Brain microvascular endothelial cell (primary cell): ENCODE data around the gene SV2A.
A peak's percentile ranks its signal among the peaks of the same experiment; 100 is the strongest.
"Not testable (repeated sequence)": the region's sequence is repeated elsewhere in the genome, so short reads cannot be mapped to it uniquely, and the experiment has no call there.

Experiments used
- DNase-seq: peaks from one replicate; pipeline ENCODE4 v3.0.0-alpha.2; 2020
- H3K27ac ChIP-seq: fragments of 250-450 bp; sonication (Bioruptor Pico); 2 replicates; pipeline ENCODE4 v1.5.1; 2020; ENCODE audit warnings: mild to moderate bottlenecking, moderate library complexity
- H3K27me3 ChIP-seq: fragments of 250-450 bp; sonication (Bioruptor Pico); replicated peaks from 2 replicates; pipeline ENCODE4 v1.5.1; 2020; ENCODE audit warnings: mild to moderate bottlenecking
- H3K36me3 ChIP-seq: fragments of 250-450 bp; sonication (Bioruptor Pico); replicated peaks from 2 replicates; pipeline ENCODE4 v1.5.1; 2020; ENCODE audit warnings: mild to moderate bottlenecking
- H3K4me3 ChIP-seq: 2 replicates; pipeline ENCODE4 v1.5.1; 2011; ENCODE audit warnings: low read depth, mild to moderate bottlenecking, control low read depth, low read length, moderate library complexity
- in situ Hi-C: cut with HindIII; loops from 2 replicates; pipeline ENCODE4 v1.10.0; 2017; ENCODE audit warnings: low sequenced_read_pairs, low pct_ligation_motif_present
- TF ChIP-seq, protein P1 (sequence below): IDR thresholded peaks from 2 replicates; pipeline ENCODE4 v1.5.1; 2011; ENCODE audit warnings: low read depth, mild to moderate bottlenecking, moderate library complexity, low read length, control low read depth, inconsistent platforms; ENCODE audit errors: missing control alignments

SV2A gene

DNA sequence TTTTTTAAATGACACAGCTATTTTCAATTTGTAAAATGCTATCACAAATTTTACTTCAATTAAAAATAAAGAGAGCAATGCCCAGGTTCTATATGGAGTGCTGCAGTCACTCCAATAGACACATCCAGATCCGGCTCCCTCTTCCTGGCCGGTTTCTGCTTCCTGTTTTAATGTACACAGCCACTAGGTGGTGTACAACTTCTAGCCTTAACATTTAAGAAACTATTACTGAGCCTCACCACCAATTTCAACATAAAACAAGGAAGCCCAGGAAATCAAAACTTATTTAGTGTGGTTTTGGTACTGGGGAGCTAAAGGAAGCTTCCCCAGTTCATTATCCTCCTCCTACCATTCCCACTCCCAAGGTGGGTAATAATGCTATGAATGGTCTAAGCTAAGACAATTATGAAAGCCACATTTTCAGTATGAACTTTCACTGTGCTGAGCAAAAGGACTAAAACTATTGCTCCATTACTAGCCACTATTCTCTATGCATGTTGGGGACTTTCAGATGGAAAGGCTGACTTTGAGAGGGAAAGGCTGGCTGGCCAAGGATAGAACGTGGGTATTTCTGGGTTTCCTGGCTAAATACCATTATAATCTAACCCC lies 44.5 kb upstream of the SV2A start:
- TF ChIP-seq, protein P1, sequence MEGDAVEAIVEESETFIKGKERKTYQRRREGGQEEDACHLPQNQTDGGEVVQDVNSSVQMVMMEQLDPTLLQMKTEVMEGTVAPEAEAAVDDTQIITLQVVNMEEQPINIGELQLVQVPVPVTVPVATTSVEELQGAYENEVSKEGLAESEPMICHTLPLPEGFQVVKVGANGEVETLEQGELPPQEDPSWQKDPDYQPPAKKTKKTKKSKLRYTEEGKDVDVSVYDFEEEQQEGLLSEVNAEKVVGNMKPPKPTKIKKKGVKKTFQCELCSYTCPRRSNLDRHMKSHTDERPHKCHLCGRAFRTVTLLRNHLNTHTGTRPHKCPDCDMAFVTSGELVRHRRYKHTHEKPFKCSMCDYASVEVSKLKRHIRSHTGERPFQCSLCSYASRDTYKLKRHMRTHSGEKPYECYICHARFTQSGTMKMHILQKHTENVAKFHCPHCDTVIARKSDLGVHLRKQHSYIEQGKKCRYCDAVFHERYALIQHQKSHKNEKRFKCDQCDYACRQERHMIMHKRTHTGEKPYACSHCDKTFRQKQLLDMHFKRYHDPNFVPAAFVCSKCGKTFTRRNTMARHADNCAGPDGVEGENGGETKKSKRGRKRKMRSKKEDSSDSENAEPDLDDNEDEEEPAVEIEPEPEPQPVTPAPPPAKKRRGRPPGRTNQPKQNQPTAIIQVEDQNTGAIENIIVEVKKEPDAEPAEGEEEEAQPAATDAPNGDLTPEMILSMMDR, result peak; percentile 69
- in situ Hi-C loops, result no loop called here
- peaks cover 52% of the 10 kb centered on the region for H3K36me3 ChIP-seq
- H3K27ac ChIP-seq, result no peak overlapping the region
- DNase-seq, result peak; percentile 79
- no peaks in the 10 kb centered on the region for H3K27me3 ChIP-seq
- H3K4me3 ChIP-seq, result no peak overlapping the region

DNA sequence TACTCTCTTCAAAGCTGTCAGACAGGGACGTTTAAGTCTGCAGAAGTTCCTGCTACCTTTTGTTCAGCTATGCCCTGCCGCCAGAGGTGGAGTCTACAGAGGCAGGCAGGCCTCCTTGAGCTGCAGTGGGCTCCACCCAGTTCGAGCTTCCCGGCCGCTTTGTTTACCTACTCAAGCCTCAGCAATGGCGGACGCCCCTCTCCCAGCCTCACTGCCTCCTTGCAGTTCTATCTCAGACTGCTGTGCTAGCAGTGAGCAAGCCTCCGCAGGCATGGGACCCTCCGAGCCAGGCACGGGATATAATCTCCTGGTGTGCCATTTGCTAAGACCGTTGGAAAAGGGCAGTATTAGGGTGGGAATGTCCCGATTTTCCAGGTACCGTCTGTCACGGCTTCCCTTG lies 39.9 kb upstream of the SV2A start:
- in situ Hi-C loops, H3K4me3 ChIP-seq: not testable (repeated sequence)
- peaks cover 34% of the 10 kb centered on the region for H3K36me3 ChIP-seq

DNA sequence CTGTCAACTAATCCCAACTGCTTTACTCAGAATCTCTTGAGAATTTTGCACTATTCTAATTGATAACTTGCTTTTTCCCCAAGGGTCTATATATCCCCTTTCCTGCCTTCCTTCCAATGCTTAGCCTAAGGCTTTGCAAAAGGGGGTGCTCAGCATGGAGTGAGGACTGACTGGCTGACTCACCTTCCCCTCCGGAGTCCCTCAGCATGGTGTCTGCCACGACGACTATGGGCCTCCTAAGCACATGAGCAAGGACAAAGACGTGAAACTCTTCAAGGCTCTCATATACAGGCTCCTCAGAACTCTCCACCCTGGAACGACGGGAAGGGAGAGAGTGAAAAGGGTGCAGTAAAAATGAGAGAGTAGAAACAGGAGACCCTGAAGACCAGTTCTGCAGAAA lies 32.3 kb upstream of the SV2A start:
- Histone ChIP-seq H3K27me3 (no peaks in the 10 kb centered on the region), H3K36me3 (peaks cover 38% of the 10 kb centered on the region), H3K27ac (no peak overlapping the region), H3K4me3 (no peak overlapping the region)
- DNase-seq, result no peak
- in situ Hi-C loops, result no loop called here
- TF ChIP-seq, protein P1, result no peak

More for the DNA sequence above, 39.9 kb upstream of the SV2A start:
- not testable (repeated sequence) for H3K27me3 ChIP-seq, H3K27ac ChIP-seq, DNase-seq

DNA sequence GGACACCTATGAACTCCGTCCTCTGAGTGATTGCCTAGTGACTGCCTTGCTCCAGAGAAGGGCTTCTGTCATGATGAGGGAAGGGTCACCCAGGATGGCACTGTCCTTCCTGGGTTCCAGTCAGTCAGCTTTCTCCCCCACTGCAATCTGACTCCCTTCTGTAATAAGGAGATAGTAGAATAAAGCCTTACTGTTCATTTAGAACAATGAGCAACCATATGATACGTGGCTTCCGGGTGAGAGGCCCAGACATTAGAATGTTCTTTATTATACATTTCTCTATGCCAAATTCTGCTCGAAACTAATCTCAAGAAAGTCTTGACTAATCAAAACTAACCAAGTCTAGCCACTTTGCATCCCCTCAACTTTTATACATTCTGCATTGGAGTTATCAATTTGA lies 27.6 kb upstream of the SV2A start:
- DNase-seq, result no peak
- in situ Hi-C loops, result no loop called here
- Histone ChIP-seq H3K27me3 (no peaks in the 10 kb centered on the region), H3K36me3 (peaks cover 50% of the 10 kb centered on the region), H3K4me3 (no peak overlapping the region), H3K27ac (no peak overlapping the region)
- TF ChIP-seq, protein P1, result no peak

DNA sequence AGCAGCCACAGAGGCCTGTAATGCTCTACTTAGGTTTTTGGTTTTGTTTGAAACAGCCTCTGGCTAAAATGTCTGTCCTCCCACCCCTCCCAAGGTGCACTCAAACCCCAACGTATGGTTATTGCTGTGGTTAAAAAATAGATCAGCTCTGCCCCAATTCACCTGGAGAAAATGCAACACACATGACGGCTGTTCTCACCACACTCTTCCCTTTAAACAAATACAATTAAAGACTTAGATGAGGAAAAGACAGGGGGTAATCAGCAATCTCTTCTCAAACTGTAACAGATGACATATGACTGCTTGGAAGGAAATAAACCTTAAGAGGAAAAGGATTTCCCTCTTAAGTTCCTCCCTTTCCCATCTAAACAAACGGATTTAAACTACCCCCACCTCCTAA lies 25.2 kb upstream of the SV2A start:
- DNase-seq, result no peak
- H3K27me3 ChIP-seq, result no peaks in the 10 kb centered on the region
- no peak overlapping the region for H3K27ac ChIP-seq
- in situ Hi-C loops, result no loop called here
- H3K4me3 ChIP-seq, result no peak overlapping the region
- TF ChIP-seq, protein P1, result no peak
- peaks cover 33% of the 10 kb centered on the region for H3K36me3 ChIP-seq

DNA sequence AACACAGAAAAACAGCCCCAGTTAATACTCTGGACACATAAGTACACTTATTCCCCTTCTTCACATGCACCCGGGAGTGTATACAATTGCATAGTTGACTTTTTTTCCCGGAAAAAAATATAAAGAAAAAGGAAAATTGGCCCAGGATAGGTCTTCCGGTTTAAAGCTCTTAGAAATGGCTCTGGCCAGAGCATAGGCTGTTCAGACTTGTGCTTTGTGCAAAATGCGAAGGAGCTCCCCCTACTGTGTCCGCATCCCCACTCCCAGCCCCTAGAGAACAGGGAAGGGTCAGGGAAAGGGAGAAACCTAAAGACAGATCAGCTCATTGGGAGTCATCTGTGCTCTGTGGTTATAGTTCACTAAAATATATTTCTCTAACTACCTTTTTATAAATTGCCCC lies 24.6 kb upstream of the SV2A start:
- in situ Hi-C loops, result no loop called here
- no peak for DNase-seq
- Histone ChIP-seq H3K27ac (no peak overlapping the region), H3K36me3 (peaks cover 31% of the 10 kb centered on the region), H3K27me3 (no peaks in the 10 kb centered on the region), H3K4me3 (no peak overlapping the region)
- TF ChIP-seq, protein P1, result peak; percentile 65
